GM12873 (cell line): Measurements from ENCODE around the gene ILDR1.

Source experiments
- CTCF ChIP-seq: IDR thresholded peaks from 2 replicates; pipeline ENCODE4 v1.5.1; 2012; ENCODE audit warnings: low read depth, mild to moderate bottlenecking, moderate library complexity, low read length, control low read depth; ENCODE audit not compliant: insufficient read depth; ENCODE audit errors: missing control alignments

ILDR1 gene

DNA sequence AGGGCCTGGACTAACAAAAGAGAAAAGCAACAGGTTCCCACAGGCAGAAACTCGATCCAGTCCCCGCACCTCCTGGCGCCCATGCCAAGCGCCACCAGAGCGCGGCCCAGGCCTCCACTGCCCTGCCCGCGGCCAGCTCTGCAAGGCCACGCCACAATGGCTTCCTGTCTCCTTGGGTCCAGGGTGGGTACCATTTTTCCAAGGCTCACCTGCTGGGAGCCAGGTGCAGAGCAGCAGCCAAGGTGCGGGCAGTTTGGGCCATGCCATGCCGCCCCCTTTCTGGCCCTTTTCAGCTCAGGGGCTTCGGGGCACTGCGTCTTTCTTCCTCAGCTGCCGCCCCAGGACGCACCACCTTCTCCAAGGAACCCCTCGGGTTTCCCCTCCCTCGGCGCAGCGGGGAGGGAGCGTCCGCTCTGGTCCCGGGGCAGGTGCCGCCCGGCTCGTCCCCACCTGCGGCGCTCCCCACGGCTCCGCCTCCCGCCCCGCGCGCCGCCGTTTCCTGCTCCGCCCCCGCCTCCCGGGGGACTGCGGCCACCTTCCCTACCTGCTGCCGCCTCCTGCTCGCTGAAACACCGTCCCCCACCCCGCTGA, at the start of gene ILDR1:
ILDR1 (minus strand) TSS at position 437 of the 591 bp plus-strand sequence; CDS start at position 267, 170 bp downstream.
- TF ChIP-seq CTCF, result no peak

- no peak for TF ChIP-seq CTCF
Observed at GRCh38 chr3:122067588-122068240, 45.7 kb upstream of the ILDR1 start.

GRCh38 chr3:122067214-122067550, 45.1 kb upstream of the ILDR1 start:
- TF ChIP-seq CTCF, result no peak

- no peak for TF ChIP-seq CTCF
Observed at GRCh38 chr3:122066331-122067213, 44.5 kb upstream of the ILDR1 start.

DNA sequence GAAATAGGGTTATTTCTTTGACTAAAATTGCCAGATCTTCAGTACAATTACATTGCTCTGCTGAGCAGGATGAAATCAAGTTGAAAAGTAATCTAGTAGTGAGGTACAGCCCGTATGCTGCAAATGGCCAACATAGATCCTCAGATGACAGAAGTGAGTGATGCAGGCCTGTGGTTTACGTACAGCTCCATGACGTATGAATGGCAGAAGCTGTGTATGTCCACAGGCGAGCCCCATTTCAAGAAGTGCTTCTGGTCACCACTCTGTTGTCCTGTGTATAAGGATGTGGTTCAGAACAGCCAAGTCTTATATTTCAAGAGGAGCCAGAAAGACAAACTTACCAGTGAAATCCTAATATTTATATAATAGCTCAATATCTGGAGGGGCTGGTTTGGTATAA, 42.3 kb upstream of the ILDR1 start:
- no peak for TF ChIP-seq CTCF

GRCh38 chr3:122063908-122064307, 41.9 kb upstream of the ILDR1 start:
- TF ChIP-seq CTCF, result no peak

GRCh38 chr3:122060040-122060698, 38.1 kb upstream of the ILDR1 start:
- no peak for TF ChIP-seq CTCF
